Activated T-cell treated with anti-CD3 and anti-CD28 coated beads, Interleukin-2, amount 50 U/mL, for 4 hours (primary cell): ENCODE data around the gene TNPO2. TPM values are rescaled to one million over a fixed set of nuclear protein-coding genes. Genes with fewer than 3 reads are reported as not detected.
"Not testable (repeated sequence)": the region's sequence is repeated elsewhere in the genome, so short reads cannot be mapped to it uniquely, and the experiment has no call there.

Experiments used
- ATAC-seq, 2 donors: fragments of 200-7000 bp; cut with Tn5 transposase; one replicate each; pipeline ENCODE4 v1.10.0; 2021
- DNase-seq: peaks from one replicate; pipeline ENCODE4 v3.0.0-alpha.2; 2020
- H3K27me3 Mint-ChIP-seq: one replicate; pipeline ENCODE4 v1.8.0; 2021; ENCODE audit warnings: low read depth, mixed read lengths
- H3K36me3 Mint-ChIP-seq: one replicate; pipeline ENCODE4 v1.8.0; 2022; ENCODE audit warnings: mixed read lengths; ENCODE audit not compliant: insufficient read depth
- H3K4me1 Mint-ChIP-seq: one replicate; pipeline ENCODE4 v1.8.0; 2021; ENCODE audit warnings: low read depth, mixed read lengths
- H3K4me3 Mint-ChIP-seq: one replicate; pipeline ENCODE4 v1.8.0; 2021; ENCODE audit warnings: mild to moderate bottlenecking, moderate library complexity, mixed read lengths
- H3K9me3 Mint-ChIP-seq: one replicate; pipeline ENCODE4 v1.8.0; 2021; ENCODE audit warnings: mixed read lengths
- total RNA-seq, 3 donors: library from RNA; stranded (reverse); gene quantifications; one replicate each; pipeline ENCODE4 v1.2.1, GENCODE V29; 2021

TNPO2 gene
- total RNA-seq, 3 donors from 2014 or later, result 223 to 236 (median 232) TPM

DNA sequence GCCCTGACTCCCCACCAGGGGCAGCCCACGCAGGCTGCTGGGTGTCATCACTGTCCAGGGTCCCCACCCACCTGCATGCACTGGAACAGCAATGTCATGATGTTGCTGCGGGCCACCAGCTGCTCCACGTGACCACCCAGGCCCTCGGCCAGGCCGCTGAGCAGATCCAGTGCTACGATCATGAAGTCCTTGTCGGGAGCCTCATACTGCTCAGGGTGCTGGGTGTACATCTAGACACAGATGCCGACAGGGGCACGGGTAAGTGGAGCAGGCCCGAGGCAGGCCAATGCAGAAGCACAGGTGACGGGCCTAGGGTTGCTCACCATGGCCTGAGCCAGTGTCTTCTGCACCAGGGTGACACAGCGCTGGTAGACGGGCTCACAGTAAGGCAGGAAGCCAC is 18.6 kb downstream of the TNPO2 start:
- H3K4me1 Mint-ChIP-seq, result no peaks in the 10 kb centered on the region
- DNase-seq (no peak), ATAC-seq (no peak)
- no peak overlapping the region for H3K4me3 Mint-ChIP-seq
- H3K9me3 Mint-ChIP-seq, result no peaks in the 10 kb centered on the region
- no peaks in the 10 kb centered on the region for H3K27me3 Mint-ChIP-seq
- peaks cover 34% of the 10 kb centered on the region for H3K36me3 Mint-ChIP-seq

GRCh38 chr19:12703046-12703445 is 20.7 kb downstream of the TNPO2 start:
- DNase-seq (no peak), ATAC-seq (peak; percentile 67 to 72)
- no peaks in the 10 kb centered on the region for H3K27me3 Mint-ChIP-seq
- peaks cover 35% of the 10 kb centered on the region for H3K36me3 Mint-ChIP-seq
- no peak overlapping the region for H3K4me3 Mint-ChIP-seq
- H3K9me3 Mint-ChIP-seq, result no peaks in the 10 kb centered on the region
- peaks cover 2% of the 10 kb centered on the region for H3K4me1 Mint-ChIP-seq

- H3K4me3 Mint-ChIP-seq, result no peak overlapping the region
- ATAC-seq (no peak), DNase-seq (no peak)
- no peaks in the 10 kb centered on the region for H3K27me3 Mint-ChIP-seq
- H3K9me3 Mint-ChIP-seq, result no peaks in the 10 kb centered on the region
- H3K36me3 Mint-ChIP-seq, result peaks cover 35% of the 10 kb centered on the region
- H3K4me1 Mint-ChIP-seq, result peaks cover 4% of the 10 kb centered on the region
Measured at GRCh38 chr19:12701596-12702282, 22.0 kb downstream of the TNPO2 start.

DNA sequence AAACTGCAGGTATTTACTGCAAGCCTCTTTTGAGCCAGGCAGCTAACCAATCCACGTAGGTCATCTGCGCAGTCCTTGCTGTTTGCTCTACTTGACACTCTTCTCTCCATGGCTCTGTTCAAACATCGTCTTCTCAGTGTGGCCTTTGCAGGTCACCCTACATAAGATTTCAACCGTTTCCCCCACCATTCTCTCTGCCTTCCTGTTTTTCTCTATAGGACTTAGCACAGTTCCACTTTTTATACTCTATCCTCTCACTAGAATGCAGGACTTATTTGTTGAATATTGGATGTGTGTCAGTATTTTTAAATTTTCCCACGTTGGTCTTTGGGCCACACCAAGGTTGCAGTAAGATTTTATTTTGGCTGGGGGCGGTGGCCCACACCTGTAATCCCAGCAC is 25.6 kb downstream of the TNPO2 start:
- ATAC-seq (no peak), DNase-seq (no peak)
- H3K36me3 Mint-ChIP-seq, result peaks cover 14% of the 10 kb centered on the region
- H3K27me3 Mint-ChIP-seq, result no peaks in the 10 kb centered on the region
- peaks cover 8% of the 10 kb centered on the region for H3K4me1 Mint-ChIP-seq
- no peaks in the 10 kb centered on the region for H3K9me3 Mint-ChIP-seq
- H3K4me3 Mint-ChIP-seq, result peak overlapping the region; percentile 66

- H3K9me3 Mint-ChIP-seq, ATAC-seq, H3K27me3 Mint-ChIP-seq, H3K4me1 Mint-ChIP-seq, DNase-seq: not testable (repeated sequence)
- Mint-ChIP-seq H3K4me3 (peak overlapping the region; percentile 24), H3K36me3 (peaks cover 11% of the 10 kb centered on the region)
Measured at GRCh38 chr19:12697425-12697824, 26.3 kb downstream of the TNPO2 start.

- H3K36me3 Mint-ChIP-seq, result peaks cover 11% of the 10 kb centered on the region
- no peaks in the 10 kb centered on the region for H3K27me3 Mint-ChIP-seq
- no peaks in the 10 kb centered on the region for H3K9me3 Mint-ChIP-seq
- peak; percentile 88 to 91 for ATAC-seq
- H3K4me3 Mint-ChIP-seq, result peak within 1 kb of the TSS; percentile 87
- peak; percentile 98 for DNase-seq
- peaks cover 8% of the 10 kb centered on the region for H3K4me1 Mint-ChIP-seq
Measured at GRCh38 chr19:12696366-12697335, 27.1 kb downstream of the TNPO2 start, which contains the start of gene FBXW9. Gene FBXW9 (minus strand): TSS chr19:12696631. CDS start chr19:12696581, 50 bp downstream.

- no peaks in the 10 kb centered on the region for H3K27me3 Mint-ChIP-seq
- peak overlapping the region; percentile 87 for H3K4me3 Mint-ChIP-seq
- DNase-seq, result peak; percentile 18
- peaks cover 8% of the 10 kb centered on the region for H3K36me3 Mint-ChIP-seq
- no peaks in the 10 kb centered on the region for H3K9me3 Mint-ChIP-seq
- H3K4me1 Mint-ChIP-seq, result peaks cover 8% of the 10 kb centered on the region
- ATAC-seq, result peak; percentile 30 to 41
Measured at GRCh38 chr19:12695997-12696365, 27.8 kb downstream of the TNPO2 start.

- DNase-seq (no peak), ATAC-seq (no peak)
- no peaks in the 10 kb centered on the region for H3K9me3 Mint-ChIP-seq
- peaks cover 5% of the 10 kb centered on the region for H3K36me3 Mint-ChIP-seq
- peaks cover 8% of the 10 kb centered on the region for H3K4me1 Mint-ChIP-seq
- no peaks in the 10 kb centered on the region for H3K27me3 Mint-ChIP-seq
- H3K4me3 Mint-ChIP-seq, result peak overlapping the region; percentile 87
Measured at GRCh38 chr19:12695514-12695913, 28.2 kb downstream of the TNPO2 start.

GRCh38 chr19:12695096-12695495 is 28.6 kb downstream of the TNPO2 start:
- Mint-ChIP-seq H3K4me1 (peaks cover 8% of the 10 kb centered on the region), H3K4me3 (peak overlapping the region; percentile 87), H3K27me3 (no peaks in the 10 kb centered on the region), H3K36me3 (peaks cover 5% of the 10 kb centered on the region), H3K9me3 (no peaks in the 10 kb centered on the region)
- DNase-seq (no peak), ATAC-seq (no peak)

- Mint-ChIP-seq H3K4me1 (peaks cover 8% of the 10 kb centered on the region), H3K4me3 (peak overlapping the region; percentile 87), H3K9me3 (no peaks in the 10 kb centered on the region), H3K27me3 (no peaks in the 10 kb centered on the region), H3K36me3 (peaks cover 5% of the 10 kb centered on the region)
- DNase-seq, result no peak
- no peak for ATAC-seq
Measured at GRCh38 chr19:12694641-12695040, 29.1 kb downstream of the TNPO2 start.

- no peaks in the 10 kb centered on the region for H3K9me3 Mint-ChIP-seq
- DNase-seq (no peak), ATAC-seq (no peak)
- H3K4me3 Mint-ChIP-seq, result no peak overlapping the region
- H3K27me3 Mint-ChIP-seq, result no peaks in the 10 kb centered on the region
- peaks cover 6% of the 10 kb centered on the region for H3K4me1 Mint-ChIP-seq
- peaks cover 2% of the 10 kb centered on the region for H3K36me3 Mint-ChIP-seq
Measured at GRCh38 chr19:12692960-12693359, 30.8 kb downstream of the TNPO2 start.

GRCh38 chr19:12689581-12690216 is 34.0 kb downstream of the TNPO2 start:
- Mint-ChIP-seq H3K4me1 (peaks cover under 1% of the 10 kb centered on the region), H3K4me3 (no peak overlapping the region), H3K36me3 (peaks cover 2% of the 10 kb centered on the region), H3K27me3 (no peaks in the 10 kb centered on the region), H3K9me3 (no peaks in the 10 kb centered on the region)
- ATAC-seq, result no peak
- no peak for DNase-seq

- Mint-ChIP-seq H3K9me3 (no peaks in the 10 kb centered on the region), H3K36me3 (peaks cover 2% of the 10 kb centered on the region), H3K27me3 (no peaks in the 10 kb centered on the region), H3K4me1 (no peaks in the 10 kb centered on the region), H3K4me3 (no peak overlapping the region)
- no peak for DNase-seq
- peak in 1 of 2 donors; percentile 19 for ATAC-seq
Measured at GRCh38 chr19:12689012-12689411, 34.7 kb downstream of the TNPO2 start.

DNA sequence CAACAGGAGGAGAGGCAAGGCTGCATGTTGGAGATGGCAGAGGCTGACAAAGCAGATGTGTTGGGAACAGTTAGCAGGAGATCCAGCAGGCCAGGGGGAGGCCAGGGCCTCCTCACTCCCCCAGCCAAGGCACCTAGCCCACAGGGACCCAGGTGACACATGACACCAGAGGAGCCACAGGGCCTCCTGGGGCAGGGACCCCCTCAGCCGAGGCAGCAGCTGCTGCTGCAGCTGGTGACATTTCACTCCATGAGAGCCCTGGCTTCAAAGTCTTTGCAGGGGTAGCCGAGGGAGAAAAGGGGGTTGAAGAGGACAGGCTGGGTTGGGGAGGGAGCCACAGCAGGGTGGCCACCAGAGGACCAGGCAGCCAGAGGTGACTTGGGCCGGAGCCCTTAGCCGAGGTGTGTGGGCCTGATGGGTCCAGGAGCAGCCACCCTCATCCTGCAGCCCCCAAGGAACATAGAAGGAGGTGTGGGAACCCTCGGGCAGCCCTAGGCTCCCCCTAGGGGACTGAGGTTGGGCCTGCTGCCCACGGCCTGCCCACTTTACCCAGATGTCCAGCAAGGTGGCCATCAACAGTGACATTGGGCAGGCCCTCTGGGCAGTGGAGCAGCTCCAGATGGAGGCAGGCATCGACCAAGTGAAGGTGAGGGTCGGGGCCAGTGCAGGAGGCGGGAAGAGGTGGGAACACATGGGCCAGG is 36.1 kb downstream of the TNPO2 start, which contains the start of gene GNG14:
Gene GNG14, plus strand, starts transcription at position 503 of the 701 bp plus-strand sequence. Its CDS starts 51 bp downstream, at position 554.
- ATAC-seq, result no peak
- no peaks in the 10 kb centered on the region for H3K27me3 Mint-ChIP-seq
- no peak within 1 kb of the TSS for H3K4me3 Mint-ChIP-seq
- no peaks in the 10 kb centered on the region for H3K9me3 Mint-ChIP-seq
- H3K4me1 Mint-ChIP-seq, result no peaks in the 10 kb centered on the region
- DNase-seq, result no peak
- peaks cover 2% of the 10 kb centered on the region for H3K36me3 Mint-ChIP-seq
